HAP-1 (cell line): ENCODE results near the gene SLC35B4.
"Not testable (repeated sequence)": the region's sequence is repeated elsewhere in the genome, so short reads cannot be mapped to it uniquely, and the experiment has no call there.

Experiments
- DNase-seq, 2 experiments: peaks; one replicate each; pipeline ENCODE4 v3.0.0-alpha.2; 2016 to 2020; ENCODE audit warnings: low spot score in 2 of 2
- H3K27me3 ChIP-seq: fragments of 250-450 bp; sonication (Bioruptor Pico); 2 replicates; pipeline ENCODE4 v1.5.1; 2020; ENCODE audit warnings: low read depth, mild to moderate bottlenecking, moderate library complexity
- H3K36me3 ChIP-seq: fragments of 250-450 bp; sonication (Bioruptor Pico); replicated peaks from 2 replicates; pipeline ENCODE4 v1.5.1; 2020; ENCODE audit warnings: mild to moderate bottlenecking
- H3K4me1 ChIP-seq: fragments of 250-450 bp; sonication (Bioruptor Pico); 2 replicates; pipeline ENCODE4 v1.5.1; 2020; ENCODE audit warnings: mild to moderate bottlenecking
- H3K4me3 ChIP-seq: fragments of 250-450 bp; sonication (Bioruptor Pico); 2 replicates; pipeline ENCODE4 v1.5.1; 2020; ENCODE audit warnings: mild to moderate bottlenecking, moderate library complexity
- H3K9me3 ChIP-seq: fragments of 250-450 bp; sonication (Bioruptor Pico); 2 replicates; pipeline ENCODE4 v1.5.1; 2020; ENCODE audit warnings: mild to moderate bottlenecking, moderate library complexity
- in situ Hi-C: fragments of 300-500 bp; cut with MboI; formaldehyde crosslinking; loops from 3 replicates; pipeline ENCODE4 v1.14.3; 2020; ENCODE audit warnings: low sequenced_read_pairs, inconsistent platforms, mixed read lengths

Gene SLC35B4

DNA sequence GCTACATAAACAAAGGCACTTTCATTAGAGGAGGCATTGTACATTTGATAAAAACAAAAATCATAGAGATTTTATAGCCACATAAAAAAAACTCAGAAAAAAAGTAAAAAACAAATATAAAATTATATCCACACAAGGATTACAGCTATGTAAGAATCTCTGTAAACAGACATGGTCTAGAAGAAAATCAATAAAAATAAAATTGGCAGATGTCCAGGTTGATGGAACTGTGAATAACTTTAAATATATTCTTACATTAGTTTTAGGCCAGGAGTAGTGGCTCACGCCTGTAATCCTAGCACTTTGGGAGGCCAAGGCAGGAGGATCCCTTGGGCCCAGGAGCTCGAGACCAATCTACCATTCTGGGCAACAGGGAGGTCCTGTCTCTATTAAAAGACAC lies 19.2 kb downstream of the SLC35B4 start:
- H3K4me3 ChIP-seq: no peak overlapping the region
- H3K4me1 ChIP-seq: peaks cover 47% of the 10 kb centered on the region
- H3K9me3 ChIP-seq: no peaks in the 10 kb centered on the region
- no peaks in the 10 kb centered on the region for H3K27me3 ChIP-seq
- DNase-seq: no peak
- in situ Hi-C loops: no loop called here
- H3K36me3 ChIP-seq: peaks cover 18% of the 10 kb centered on the region

DNA sequence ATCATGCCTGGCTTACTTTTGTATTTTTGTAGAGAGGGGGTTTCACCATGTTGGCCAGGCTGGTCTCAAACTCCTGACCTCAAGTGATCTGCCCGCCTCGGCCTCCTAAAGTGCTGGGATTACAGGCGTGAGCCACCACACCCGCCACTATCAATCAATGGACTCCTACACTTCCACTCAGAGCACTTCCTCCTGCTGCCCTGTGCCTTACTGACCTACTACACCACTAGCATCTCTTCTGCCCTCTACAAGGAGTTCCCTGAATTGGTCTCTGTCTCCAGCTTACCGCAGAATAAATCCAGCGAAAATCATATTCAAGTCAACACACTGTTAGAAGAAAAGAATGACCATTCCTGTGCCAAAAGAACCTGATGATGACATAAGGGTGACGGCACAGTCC lies 20.7 kb downstream of the SLC35B4 start:
- peaks cover 35% of the 10 kb centered on the region for H3K4me1 ChIP-seq
- H3K36me3 ChIP-seq, DNase-seq, H3K9me3 ChIP-seq, in situ Hi-C loops, H3K27me3 ChIP-seq, H3K4me3 ChIP-seq: not testable (repeated sequence)

DNA sequence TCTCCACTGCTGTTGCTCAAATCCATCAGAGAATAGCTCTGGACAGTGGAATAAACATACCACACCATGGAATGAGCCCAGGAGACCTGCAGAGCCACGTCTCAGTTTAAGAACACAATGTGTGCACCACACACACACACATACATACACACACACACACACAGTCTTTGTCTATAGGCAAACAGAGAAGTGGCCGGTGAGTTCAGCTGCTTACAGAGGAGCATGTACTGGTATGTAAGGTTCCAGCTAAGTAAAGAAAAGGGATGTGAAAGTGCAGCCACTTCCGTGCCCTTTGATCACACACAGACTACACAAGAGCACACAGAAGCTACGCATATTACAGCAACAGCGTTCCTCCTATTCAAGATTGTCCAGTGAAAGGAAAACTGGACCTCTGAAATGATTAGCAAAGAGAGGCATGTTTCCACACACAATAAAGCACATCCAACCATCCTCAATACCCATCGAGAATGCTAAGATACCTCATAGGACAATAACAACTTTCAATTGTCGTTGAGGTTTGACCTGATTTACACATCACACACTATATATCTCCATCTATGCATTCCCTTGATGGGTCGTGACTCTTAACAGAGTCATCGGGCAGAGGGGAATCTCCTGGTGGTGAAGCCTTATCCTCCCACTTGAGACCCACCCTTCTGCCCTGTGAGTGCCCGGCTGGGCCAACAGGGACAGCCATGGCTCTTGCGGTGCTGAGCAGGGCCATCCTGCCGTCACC lies 23.6 kb downstream of the SLC35B4 start:
- Histone ChIP-seq H3K36me3 (peaks cover 6% of the 10 kb centered on the region), H3K27me3 (no peaks in the 10 kb centered on the region), H3K4me3 (no peak overlapping the region), H3K4me1 (peaks cover 12% of the 10 kb centered on the region), H3K9me3 (no peaks in the 10 kb centered on the region)
- in situ Hi-C loops: no loop called here
- DNase-seq: no peak

DNA sequence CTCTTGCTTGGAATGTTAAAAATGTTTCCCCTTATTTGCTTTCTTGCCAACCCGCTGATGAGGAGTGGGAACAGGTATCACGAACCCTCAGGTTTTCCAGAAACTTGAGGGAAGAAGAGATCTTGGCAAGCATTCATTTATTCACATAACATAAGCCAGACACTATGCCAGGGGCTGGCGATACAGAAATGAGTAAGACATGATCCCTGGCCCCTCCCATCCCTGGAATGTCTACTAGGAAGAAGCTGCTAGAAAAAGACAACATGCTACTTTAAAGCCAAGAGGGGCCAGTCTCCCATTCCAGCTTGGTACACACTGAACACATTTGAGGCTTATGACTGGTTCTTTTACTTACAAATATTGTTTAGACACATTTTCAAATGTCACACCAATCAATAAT lies 26.4 kb downstream of the SLC35B4 start:
- Histone ChIP-seq H3K9me3 (no peaks in the 10 kb centered on the region), H3K4me3 (no peak overlapping the region), H3K36me3 (no peaks in the 10 kb centered on the region; the same call in 1 of the 2 replicates), H3K27me3 (no peaks in the 10 kb centered on the region), H3K4me1 (no peaks in the 10 kb centered on the region)
- in situ Hi-C loops: no loop called here
- DNase-seq: no peak

DNA sequence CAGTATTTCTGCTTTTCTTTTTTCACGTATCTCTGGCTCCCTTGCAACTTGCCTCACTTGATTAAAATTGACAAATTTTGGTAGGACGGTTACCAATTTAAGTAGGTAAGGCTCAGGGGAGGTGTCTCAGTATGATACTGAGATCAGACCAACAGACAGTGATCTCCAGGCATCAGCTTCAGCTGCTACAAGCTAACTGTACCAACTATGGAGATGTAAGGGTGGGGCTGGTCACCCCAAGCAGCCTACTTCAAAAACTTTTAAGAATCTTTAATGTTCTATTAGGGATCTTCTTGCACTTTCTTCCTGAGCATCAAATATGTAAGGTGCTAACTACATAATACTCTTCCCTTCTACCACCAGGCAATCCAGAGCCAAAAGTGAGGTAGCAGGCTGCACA lies 26.9 kb downstream of the SLC35B4 start:
- Histone ChIP-seq H3K27me3 (no peaks in the 10 kb centered on the region), H3K4me1 (no peaks in the 10 kb centered on the region), H3K4me3 (no peak overlapping the region), H3K9me3 (no peaks in the 10 kb centered on the region), H3K36me3 (no peaks in the 10 kb centered on the region; the same call in 1 of the 2 replicates)
- DNase-seq: no peak
- in situ Hi-C loops: no loop called here

DNA sequence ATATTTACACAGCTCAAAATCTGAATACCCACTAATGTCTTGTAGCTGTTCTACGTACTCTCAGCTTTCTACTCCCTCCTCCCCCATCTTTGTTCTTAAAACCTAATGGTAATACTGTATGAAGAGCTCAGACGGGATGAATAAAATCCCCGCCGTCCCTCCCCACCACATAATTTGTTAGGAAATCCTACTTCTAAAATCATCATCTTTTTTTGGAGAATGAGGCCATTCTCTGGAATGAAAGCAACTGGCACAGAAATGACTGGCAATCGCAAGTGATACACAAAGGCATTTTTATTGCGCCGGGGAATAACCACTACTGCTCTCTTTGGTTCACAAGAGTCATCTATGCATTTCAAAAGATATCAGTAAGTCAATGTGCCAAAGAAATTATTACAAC lies 27.3 kb downstream of the SLC35B4 start:
- Histone ChIP-seq H3K4me3 (no peak overlapping the region), H3K4me1 (no peaks in the 10 kb centered on the region)
- in situ Hi-C loops: no loop called here

DNA sequence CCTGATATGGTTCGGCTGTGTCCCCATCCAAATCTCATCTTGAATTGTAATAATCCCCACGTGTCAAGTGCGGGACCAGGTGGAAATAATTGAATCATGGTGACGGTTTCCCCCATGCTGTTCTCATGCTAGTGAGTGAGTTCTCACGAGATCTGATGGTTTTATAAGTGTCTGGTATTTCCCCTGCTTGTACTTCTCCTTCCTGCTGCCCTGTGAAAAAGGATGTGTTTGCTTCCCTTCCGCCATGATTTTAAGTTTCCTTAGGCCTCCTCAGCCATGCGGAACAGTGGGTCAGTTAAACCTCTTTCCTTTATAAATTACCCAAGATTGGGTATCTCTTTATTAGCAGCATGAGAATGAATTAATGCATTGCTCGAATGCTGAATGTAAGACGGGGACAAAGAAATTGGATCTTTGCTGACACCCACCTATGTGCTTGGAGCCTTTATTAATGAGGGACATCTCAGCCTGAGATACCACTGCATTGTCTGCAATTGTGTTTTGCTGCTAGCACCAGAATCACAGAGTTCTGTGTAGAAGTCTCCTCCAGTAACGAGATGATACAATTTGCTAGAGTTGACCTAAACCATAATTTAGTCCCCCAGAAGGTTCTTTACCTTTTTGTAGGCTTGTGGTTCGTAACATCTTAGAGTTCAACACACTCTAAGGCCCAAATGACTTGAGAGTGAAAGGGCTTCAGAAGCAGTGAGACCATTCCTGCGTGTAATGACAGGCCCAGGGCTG lies 28.6 kb downstream of the SLC35B4 start:
- no peaks in the 10 kb centered on the region for H3K27me3 ChIP-seq
- H3K9me3 ChIP-seq: no peaks in the 10 kb centered on the region
- in situ Hi-C loops: no loop called here
- no peak overlapping the region for H3K4me3 ChIP-seq
- H3K4me1 ChIP-seq: no peaks in the 10 kb centered on the region
- H3K36me3 ChIP-seq: no peaks in the 10 kb centered on the region
- DNase-seq: no peak

More for the DNA sequence above, 27.3 kb downstream of the SLC35B4 start:
- no peaks in the 10 kb centered on the region for H3K27me3 ChIP-seq
- H3K36me3 ChIP-seq: no peaks in the 10 kb centered on the region; the same call in 1 of the 2 replicates
- no peaks in the 10 kb centered on the region for H3K9me3 ChIP-seq
- DNase-seq: no peak

DNA sequence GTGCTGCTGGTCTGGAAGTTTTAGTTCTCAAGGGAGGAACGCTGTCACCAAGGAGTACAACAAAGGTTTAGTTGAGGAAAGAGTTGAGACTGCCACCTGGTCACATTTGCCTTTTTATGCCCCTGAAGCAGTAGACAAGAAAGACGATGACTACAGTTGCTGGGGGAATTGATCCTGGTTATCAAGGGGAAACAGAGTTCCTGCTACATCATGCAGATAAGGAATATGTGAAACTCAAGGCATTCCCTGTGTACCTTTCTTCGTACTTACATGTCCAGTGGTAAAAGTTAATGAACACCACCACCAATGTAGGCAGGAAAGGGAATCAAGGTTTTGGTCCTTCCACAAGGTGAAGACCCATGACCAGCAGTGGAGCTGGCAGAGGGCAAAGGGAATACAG lies 31.8 kb downstream of the SLC35B4 start:
- no peak for DNase-seq
- 0 out of 2 replicates have a peak, but pooled peaks cover 3% of the 10 kb centered on the region for H3K27me3 ChIP-seq
- H3K4me1 ChIP-seq: no peaks in the 10 kb centered on the region
- no peak overlapping the region for H3K4me3 ChIP-seq
- no peaks in the 10 kb centered on the region for H3K9me3 ChIP-seq
- in situ Hi-C loops: no loop called here
- no peaks in the 10 kb centered on the region for H3K36me3 ChIP-seq

DNA sequence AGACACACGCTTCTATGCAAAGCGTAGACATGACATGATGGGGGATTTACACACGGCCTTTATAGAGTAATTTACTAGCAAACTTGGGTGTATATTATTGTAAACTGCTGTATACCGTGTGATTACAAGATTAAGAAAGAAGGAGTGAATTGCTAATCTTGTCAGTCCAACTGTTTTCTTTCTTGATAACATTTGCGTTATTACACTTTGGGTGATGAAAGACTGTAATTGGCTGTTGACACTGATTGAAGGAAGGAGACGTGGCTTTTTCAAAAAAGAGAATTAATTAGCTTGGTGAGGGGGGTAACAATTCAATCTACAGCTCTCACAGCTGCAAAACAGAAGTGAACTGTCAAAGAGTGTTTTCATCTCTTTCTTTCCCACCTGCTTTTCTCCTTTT lies 32.7 kb downstream of the SLC35B4 start:
- in situ Hi-C loops: no loop called here
- Histone ChIP-seq H3K27me3 (0 out of 2 replicates have a peak, but pooled peaks cover 3% of the 10 kb centered on the region), H3K9me3 (no peaks in the 10 kb centered on the region), H3K4me1 (no peaks in the 10 kb centered on the region), H3K4me3 (no peak overlapping the region), H3K36me3 (no peaks in the 10 kb centered on the region)
- no peak for DNase-seq

DNA sequence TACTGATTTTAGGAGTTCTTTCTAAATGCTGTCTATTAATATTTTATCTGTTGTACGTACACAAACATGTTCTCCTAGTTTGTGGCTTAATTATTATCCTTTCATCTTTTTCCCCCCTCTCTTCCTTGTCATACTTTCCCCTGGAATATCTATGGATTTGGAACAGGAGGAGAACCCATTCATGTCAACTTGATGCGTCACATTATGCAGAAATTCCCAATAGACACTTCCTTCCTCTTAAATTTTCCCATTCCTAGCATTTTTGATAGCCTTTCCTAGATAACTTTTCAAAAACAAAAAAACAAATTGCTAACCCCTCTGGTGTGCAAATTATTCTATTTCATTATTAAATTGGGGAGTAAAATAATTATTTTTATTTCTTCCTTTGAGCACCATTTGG lies 36.2 kb downstream of the SLC35B4 start:
- no peaks in the 10 kb centered on the region for H3K9me3 ChIP-seq
- H3K4me1 ChIP-seq: no peaks in the 10 kb centered on the region
- in situ Hi-C loops: no loop called here
- no peak overlapping the region for H3K4me3 ChIP-seq
- no peaks in the 10 kb centered on the region for H3K36me3 ChIP-seq
- H3K27me3 ChIP-seq: 0 out of 2 replicates have a peak, but pooled peaks cover 3% of the 10 kb centered on the region
- DNase-seq: no peak

DNA sequence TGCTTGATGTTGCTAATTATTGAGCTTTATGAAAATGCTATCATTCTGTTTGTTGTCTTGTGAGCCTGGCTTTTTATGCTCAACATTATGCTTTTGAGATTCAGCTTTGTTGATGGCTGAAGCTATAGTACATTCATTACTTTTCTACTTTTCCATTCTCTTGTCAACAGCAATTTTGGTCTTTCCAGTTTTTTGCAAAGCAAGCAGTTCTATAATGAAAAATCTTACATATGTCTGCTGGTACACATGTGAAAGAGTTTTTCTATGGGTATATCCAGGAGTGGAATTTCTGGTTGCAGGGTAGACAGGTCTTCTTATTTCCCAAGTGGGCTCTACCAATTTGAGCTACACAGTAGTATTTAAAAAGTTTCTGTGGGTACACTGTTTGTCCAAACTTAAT lies 36.8 kb downstream of the SLC35B4 start:
- no peak for DNase-seq
- in situ Hi-C loops: no loop called here
- Histone ChIP-seq H3K27me3 (0 out of 2 replicates have a peak, but pooled peaks cover 3% of the 10 kb centered on the region), H3K36me3 (no peaks in the 10 kb centered on the region), H3K9me3 (no peaks in the 10 kb centered on the region), H3K4me1 (no peaks in the 10 kb centered on the region), H3K4me3 (no peak overlapping the region)

DNA sequence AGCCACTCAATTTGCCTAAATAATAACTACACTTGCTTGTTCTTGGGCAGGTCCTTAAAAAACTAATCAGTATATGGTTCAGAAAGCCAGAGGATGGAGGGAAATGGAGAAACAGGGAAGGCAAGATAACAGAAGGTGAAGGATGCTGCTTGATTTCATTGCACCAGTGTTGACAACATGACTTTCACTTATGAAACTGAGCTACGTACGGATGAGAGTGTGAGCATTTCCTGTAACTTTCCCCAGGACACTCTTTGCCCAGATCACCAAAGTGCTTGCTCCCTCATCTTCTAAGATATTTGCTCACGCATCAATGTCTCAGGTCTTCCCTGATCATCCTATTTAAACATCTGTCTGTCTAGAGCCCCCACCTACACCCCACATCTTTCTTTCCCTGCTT lies 37.4 kb downstream of the SLC35B4 start:
- Histone ChIP-seq H3K4me3 (no peak overlapping the region), H3K27me3 (0 out of 2 replicates have a peak, but pooled peaks cover 3% of the 10 kb centered on the region), H3K9me3 (no peaks in the 10 kb centered on the region), H3K4me1 (no peaks in the 10 kb centered on the region), H3K36me3 (no peaks in the 10 kb centered on the region)
- DNase-seq: no peak
- in situ Hi-C loops: no loop called here

DNA sequence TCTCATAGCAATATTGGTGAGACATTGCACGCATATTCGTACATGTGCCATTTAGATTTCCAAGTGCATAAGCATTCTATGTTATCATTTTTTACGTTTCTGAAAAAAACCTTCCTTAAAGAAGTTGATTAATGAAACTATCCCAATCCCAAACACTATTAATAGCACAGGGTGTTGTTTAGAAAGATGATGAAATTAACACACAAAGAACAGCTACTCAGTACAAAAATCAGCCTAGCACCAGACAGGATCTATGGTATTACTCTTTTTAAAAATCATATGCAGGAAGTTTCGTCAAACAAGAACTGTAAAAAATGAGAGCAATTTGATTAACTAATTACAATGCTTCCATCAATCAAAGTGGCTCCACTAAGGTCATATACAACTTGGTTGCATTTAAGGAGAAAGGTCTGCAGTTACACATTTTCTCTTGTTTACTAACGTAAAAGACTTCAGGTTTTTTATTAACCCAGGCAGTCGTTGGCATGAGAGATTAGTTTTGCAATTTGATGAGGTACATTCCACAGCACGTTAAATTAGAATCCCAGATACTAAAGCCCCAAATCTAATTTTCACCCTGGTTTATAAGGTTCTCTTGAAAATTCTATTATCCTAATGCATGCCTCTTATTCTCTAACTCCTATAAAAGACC lies 38.1 kb downstream of the SLC35B4 start:
- 0 out of 2 replicates have a peak, but pooled peaks cover 3% of the 10 kb centered on the region for H3K27me3 ChIP-seq
- in situ Hi-C loops: no loop called here
- H3K4me1 ChIP-seq: no peaks in the 10 kb centered on the region
- H3K4me3 ChIP-seq: no peak overlapping the region
- no peak for DNase-seq
- H3K36me3 ChIP-seq: no peaks in the 10 kb centered on the region
- H3K9me3 ChIP-seq: no peaks in the 10 kb centered on the region

DNA sequence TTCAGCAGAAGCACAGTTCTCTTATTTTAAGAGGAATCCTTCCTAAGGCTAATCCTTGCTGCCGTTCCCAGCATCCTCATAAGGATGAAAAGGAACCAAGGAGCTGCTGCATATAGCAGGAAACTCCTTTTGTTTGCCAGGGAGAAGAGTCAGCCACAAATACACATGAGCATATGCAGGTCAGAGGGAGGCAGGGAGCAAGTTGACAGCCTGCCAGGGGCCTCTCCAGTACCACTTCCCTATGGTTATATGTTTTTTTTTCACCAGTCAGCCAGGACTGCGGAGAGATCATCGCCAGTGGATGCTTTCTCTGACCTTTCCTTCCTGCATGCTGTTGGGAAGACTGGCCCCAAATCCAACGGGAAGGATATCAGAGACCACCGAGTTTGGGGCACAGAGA lies 39.8 kb downstream of the SLC35B4 start:
- H3K9me3 ChIP-seq: no peaks in the 10 kb centered on the region
- DNase-seq: no peak
- 0 out of 2 replicates have a peak, but pooled peaks cover 3% of the 10 kb centered on the region for H3K27me3 ChIP-seq
- in situ Hi-C loops: no loop called here
- H3K36me3 ChIP-seq: no peaks in the 10 kb centered on the region
- H3K4me1 ChIP-seq: no peaks in the 10 kb centered on the region
- no peak overlapping the region for H3K4me3 ChIP-seq
